RWPE2 (cell line): Measurements from ENCODE around the gene GSTA1.

Source experiments
- ATAC-seq: fragments of 200-7000 bp; cut with Tn5 transposase; 3 replicates; pipeline ENCODE4 v1.9.1; 2021; ENCODE audit warnings: low read depth
- DNase-seq: peaks from one replicate; pipeline ENCODE4 v3.0.0-alpha.2; 2020; ENCODE audit warnings: low spot score
- H3K27ac ChIP-seq: fragments of 450-650 bp; 2 replicates; pipeline ENCODE4 v1.5.1; 2017; ENCODE audit warnings: mild to moderate bottlenecking; ENCODE audit not compliant: poor library complexity, severe bottlenecking
- H3K27me3 ChIP-seq: fragments of 250-450 bp; sonication (Bioruptor Pico); 2 replicates; pipeline ENCODE4 v1.5.1; 2021; ENCODE audit warnings: mild to moderate bottlenecking, moderate library complexity; ENCODE audit not compliant: insufficient read depth, poor library complexity, severe bottlenecking
- H3K36me3 ChIP-seq: fragments of 250-450 bp; sonication (Bioruptor Pico); 2 replicates; pipeline ENCODE4 v1.5.1; 2020; ENCODE audit warnings: low read depth, mild to moderate bottlenecking, moderate library complexity
- H3K4me1 ChIP-seq: fragments of 250-450 bp; sonication (Bioruptor Pico); 2 replicates; pipeline ENCODE4 v1.5.1; 2021; ENCODE audit warnings: mild to moderate bottlenecking, moderate library complexity; ENCODE audit not compliant: insufficient read depth, poor library complexity, severe bottlenecking
- H3K4me3 ChIP-seq: fragments of 250-450 bp; sonication (Bioruptor Pico); 2 replicates; pipeline ENCODE4 v1.5.1; 2021; ENCODE audit warnings: mild to moderate bottlenecking, moderate library complexity; ENCODE audit not compliant: severe bottlenecking
- H3K9me3 ChIP-seq: fragments of 250-450 bp; sonication (Bioruptor Pico); 2 replicates; pipeline ENCODE4 v1.5.1; 2021; ENCODE audit warnings: mild to moderate bottlenecking, moderate library complexity; ENCODE audit not compliant: severe bottlenecking
- TF ChIP-seq, protein P1 (sequence below): fragments of 450-650 bp; IDR thresholded peaks from one replicate; pipeline ENCODE4 v1.5.1; 2017; ENCODE audit warnings: mild to moderate bottlenecking, moderate library complexity; ENCODE audit not compliant: poor library complexity, severe bottlenecking

The GSTA1 gene

DNA sequence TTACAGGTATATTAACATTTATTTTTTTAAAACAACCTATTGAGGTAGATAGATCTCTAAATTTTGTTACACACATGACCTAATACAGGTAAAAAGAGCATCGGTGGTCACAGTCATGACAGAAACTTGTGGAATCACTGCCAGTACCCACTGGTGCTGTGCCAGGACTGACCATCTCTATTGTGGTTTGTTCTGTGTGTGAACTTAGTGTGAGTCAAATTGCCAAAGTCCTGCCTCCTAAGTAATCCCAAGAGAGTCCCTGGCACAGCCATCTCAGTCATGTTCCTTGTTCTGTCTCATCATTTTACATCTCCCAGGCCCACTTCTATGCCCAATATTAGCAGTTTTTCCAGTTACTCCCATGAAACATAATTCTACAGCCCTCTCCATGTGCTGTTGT is 61.7 kb downstream of the GSTA1 start:
- no peaks in the 10 kb centered on the region for H3K27me3 ChIP-seq
- no peaks in the 10 kb centered on the region for H3K4me1 ChIP-seq
- DNase-seq (no peak), ATAC-seq (no peak)
- no peaks in the 10 kb centered on the region for H3K36me3 ChIP-seq
- TF ChIP-seq, protein P1, sequence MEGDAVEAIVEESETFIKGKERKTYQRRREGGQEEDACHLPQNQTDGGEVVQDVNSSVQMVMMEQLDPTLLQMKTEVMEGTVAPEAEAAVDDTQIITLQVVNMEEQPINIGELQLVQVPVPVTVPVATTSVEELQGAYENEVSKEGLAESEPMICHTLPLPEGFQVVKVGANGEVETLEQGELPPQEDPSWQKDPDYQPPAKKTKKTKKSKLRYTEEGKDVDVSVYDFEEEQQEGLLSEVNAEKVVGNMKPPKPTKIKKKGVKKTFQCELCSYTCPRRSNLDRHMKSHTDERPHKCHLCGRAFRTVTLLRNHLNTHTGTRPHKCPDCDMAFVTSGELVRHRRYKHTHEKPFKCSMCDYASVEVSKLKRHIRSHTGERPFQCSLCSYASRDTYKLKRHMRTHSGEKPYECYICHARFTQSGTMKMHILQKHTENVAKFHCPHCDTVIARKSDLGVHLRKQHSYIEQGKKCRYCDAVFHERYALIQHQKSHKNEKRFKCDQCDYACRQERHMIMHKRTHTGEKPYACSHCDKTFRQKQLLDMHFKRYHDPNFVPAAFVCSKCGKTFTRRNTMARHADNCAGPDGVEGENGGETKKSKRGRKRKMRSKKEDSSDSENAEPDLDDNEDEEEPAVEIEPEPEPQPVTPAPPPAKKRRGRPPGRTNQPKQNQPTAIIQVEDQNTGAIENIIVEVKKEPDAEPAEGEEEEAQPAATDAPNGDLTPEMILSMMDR: no peak
- H3K9me3 ChIP-seq: no peaks in the 10 kb centered on the region
- H3K27ac ChIP-seq: no peak overlapping the region
- no peak overlapping the region for H3K4me3 ChIP-seq
